Measurements from ENCODE around the gene FAM181A.

DNA sequence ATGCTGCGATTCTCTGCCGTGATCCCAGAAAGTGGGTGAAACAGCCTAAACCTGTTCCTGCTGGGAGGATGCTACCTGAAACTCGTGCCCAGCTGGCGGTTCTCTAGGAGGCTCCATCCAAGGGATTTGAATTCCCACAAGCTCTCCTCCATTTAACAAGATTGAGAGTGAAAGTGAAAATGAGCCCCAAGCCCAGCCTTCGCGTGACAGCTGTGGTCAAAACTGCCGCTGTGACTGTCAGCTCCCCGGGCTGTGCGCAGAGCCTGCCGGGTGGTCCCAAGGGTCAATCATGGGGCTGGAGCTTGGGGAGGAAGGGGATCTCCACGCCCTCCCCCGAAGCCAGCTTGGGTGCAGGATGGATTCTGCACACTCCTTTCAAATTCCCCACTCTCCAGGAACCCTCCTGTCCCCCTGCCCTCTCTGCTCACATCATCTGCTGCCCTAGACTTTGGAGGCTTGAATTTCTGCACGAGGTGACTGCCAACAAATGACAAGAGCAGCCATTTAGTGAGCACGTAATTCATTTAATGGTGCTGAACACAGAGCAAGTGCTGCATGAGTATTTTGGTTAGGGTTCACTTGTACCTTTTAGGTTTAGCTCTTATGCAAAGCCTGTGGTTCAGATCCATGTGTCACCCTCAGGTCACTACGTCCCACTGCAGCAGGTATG is 44.0 kb downstream of the FAM181A start:
- TF ChIP-seq, protein P1, sequence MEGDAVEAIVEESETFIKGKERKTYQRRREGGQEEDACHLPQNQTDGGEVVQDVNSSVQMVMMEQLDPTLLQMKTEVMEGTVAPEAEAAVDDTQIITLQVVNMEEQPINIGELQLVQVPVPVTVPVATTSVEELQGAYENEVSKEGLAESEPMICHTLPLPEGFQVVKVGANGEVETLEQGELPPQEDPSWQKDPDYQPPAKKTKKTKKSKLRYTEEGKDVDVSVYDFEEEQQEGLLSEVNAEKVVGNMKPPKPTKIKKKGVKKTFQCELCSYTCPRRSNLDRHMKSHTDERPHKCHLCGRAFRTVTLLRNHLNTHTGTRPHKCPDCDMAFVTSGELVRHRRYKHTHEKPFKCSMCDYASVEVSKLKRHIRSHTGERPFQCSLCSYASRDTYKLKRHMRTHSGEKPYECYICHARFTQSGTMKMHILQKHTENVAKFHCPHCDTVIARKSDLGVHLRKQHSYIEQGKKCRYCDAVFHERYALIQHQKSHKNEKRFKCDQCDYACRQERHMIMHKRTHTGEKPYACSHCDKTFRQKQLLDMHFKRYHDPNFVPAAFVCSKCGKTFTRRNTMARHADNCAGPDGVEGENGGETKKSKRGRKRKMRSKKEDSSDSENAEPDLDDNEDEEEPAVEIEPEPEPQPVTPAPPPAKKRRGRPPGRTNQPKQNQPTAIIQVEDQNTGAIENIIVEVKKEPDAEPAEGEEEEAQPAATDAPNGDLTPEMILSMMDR (IDR thresholded peaks at IDR 0.05; ENCODE audit: insufficient read depth, low read depth, low read length): no peak
- no peak for TF ChIP-seq EZH2 (IDR thresholded peaks at IDR 0.05; ENCODE audit: insufficient read depth, low read length)

Measured in astrocyte (in vitro differentiated cells and primary cell).